SK-N-SH (cell line): Measurements from ENCODE around the gene CLCN3.

Experiments used
- ELF1 ChIP-seq: IDR thresholded peaks from 2 replicates; pipeline ENCODE4 v1.4.0; 2012
- EP300 ChIP-seq, 2 experiments: IDR thresholded peaks; 2 replicates each; pipeline versions ENCODE4 v1.4.0 to v1.6.1; 2012; ENCODE audit warnings: borderline replicate concordance in 1 of 2, low read depth in 1 of 2, low read length in 1 of 2
- EZH2phosphoT487 ChIP-seq: fragments of 200-600 bp; sonication (generic); IDR thresholded peaks from 2 replicates; pipeline ENCODE4 v1.6.1; 2017; ENCODE audit warnings: low read depth, mixed run types, mild to moderate bottlenecking, antibody characterized with exemption, moderate library complexity, borderline replicate concordance
- GABPA ChIP-seq: IDR thresholded peaks from 2 replicates; pipeline ENCODE4 v1.4.0; 2012; ENCODE audit warnings: low read depth, mild to moderate bottlenecking
- POLR2AphosphoS5 ChIP-seq: IDR thresholded peaks from 2 replicates; pipeline ENCODE4 v1.6.1; 2012; ENCODE audit warnings: low read depth, low read length
- RFX5 ChIP-seq: IDR thresholded peaks from 2 replicates; pipeline ENCODE4 v1.6.1; 2012; ENCODE audit warnings: mild to moderate bottlenecking, improper control_type of control experiment, low read length
- RXRA ChIP-seq: IDR thresholded peaks from 2 replicates; pipeline ENCODE4 v1.4.0; 2012; ENCODE audit warnings: low read depth, mild to moderate bottlenecking, borderline replicate concordance
- SIN3A ChIP-seq: IDR thresholded peaks from 2 replicates; pipeline ENCODE4 v1.6.1; 2012; ENCODE audit warnings: low read depth, mild to moderate bottlenecking, low read length, moderate library complexity, borderline replicate concordance
- TF ChIP-seq, protein P1 (sequence below): fragments of 200-600 bp; sonication (generic); IDR thresholded peaks from 2 replicates; pipeline ENCODE4 v1.6.1; 2017; ENCODE audit warnings: antibody characterized with exemption, mild to moderate bottlenecking, moderate library complexity

DNA sequence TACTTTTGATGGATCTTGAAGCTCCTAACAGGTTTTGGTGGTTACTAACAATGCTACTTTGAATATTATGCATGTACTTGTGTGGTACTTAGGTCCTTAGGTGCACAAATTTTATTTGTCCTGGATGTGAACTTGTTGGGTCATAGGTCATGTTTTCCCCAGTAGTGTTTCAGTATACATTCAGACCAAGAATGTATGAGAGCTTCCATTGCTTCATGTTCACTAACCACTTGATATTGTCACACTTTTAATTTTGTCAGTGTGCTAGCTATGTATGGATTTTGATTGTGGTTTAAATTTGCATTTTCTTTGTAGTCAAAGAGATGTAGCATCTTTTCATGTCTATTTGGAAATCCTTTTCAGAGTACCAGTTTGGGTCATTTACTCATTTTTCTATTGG, 32.2 kb downstream of the CLCN3 start:
- TF ChIP-seq SIN3A (no peak), GABPA (no peak), ELF1 (no peak), POLR2AphosphoS5 (no peak), RXRA (no peak), EZH2phosphoT487 (no peak), RFX5 (no peak), EP300 (IDR thresholded peaks at IDR 0.05; ENCODE audit: borderline replicate concordance in 1 of 2, low read depth in 1 of 2, low read length in 1 of 2) (no peak)
- TF ChIP-seq, protein P1, sequence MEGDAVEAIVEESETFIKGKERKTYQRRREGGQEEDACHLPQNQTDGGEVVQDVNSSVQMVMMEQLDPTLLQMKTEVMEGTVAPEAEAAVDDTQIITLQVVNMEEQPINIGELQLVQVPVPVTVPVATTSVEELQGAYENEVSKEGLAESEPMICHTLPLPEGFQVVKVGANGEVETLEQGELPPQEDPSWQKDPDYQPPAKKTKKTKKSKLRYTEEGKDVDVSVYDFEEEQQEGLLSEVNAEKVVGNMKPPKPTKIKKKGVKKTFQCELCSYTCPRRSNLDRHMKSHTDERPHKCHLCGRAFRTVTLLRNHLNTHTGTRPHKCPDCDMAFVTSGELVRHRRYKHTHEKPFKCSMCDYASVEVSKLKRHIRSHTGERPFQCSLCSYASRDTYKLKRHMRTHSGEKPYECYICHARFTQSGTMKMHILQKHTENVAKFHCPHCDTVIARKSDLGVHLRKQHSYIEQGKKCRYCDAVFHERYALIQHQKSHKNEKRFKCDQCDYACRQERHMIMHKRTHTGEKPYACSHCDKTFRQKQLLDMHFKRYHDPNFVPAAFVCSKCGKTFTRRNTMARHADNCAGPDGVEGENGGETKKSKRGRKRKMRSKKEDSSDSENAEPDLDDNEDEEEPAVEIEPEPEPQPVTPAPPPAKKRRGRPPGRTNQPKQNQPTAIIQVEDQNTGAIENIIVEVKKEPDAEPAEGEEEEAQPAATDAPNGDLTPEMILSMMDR: no peak
